ENCODE measurements around the gene DUOXA1.

DNA sequence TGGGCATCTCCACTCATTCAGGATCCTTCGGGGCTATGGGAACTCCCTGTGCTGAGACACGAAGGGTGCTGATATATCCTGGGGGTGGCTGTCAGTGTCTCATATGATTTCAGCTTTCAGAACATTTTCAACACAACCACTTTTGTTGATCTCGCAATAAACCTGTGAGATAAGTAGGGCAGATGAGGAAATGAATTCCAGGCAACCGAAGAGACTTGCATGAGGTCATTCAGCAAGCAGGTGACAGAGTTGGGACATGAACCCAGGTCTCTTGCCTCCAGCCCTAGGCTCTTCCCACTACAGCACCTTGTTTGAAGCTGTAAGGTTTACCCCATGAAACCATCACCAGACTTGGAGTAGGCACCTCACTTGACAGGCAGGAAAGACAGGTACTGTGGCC, 16.7 kb upstream of the DUOXA1 start:
- no peak for TF ChIP-seq CTCF (conservative IDR thresholded peaks at IDR 0.05; ENCODE audit: low read depth, low read length)
- no peak for TF ChIP-seq EZH2 (IDR thresholded peaks at IDR 0.05; ENCODE audit: low read length, unreplicated experiment)

All from PC-3 (cell line).